Right lung (tissue), 5 donors: ENCODE results near the gene ELAVL4. TPM values are rescaled to one million over a fixed set of nuclear protein-coding genes. Genes with fewer than 3 reads are reported as not detected.

ENCODE experiments used
- DNase-seq, 2 donors: peaks; one replicate each; pipeline ENCODE4 v3.0.0-alpha.2; 2013
- polyA plus RNA-seq, 5 donors: library from polyadenylated mRNA; unstranded; fragments of 120-200 nt; gene quantifications; one replicate each; pipeline versions ENCODE4 v1.2.1 to v1.2.3, GENCODE V29; 2013; ENCODE audit warnings: inconsistent platforms in 1 of 5, low replicate concordance in 1 of 5; ENCODE audit not compliant: insufficient read length in 5 of 5, insufficient read depth in 1 of 5

The ELAVL4 gene
- polyA plus RNA-seq, 5 donors, result 0.42 to 1.4 (median 0.94) TPM

DNA sequence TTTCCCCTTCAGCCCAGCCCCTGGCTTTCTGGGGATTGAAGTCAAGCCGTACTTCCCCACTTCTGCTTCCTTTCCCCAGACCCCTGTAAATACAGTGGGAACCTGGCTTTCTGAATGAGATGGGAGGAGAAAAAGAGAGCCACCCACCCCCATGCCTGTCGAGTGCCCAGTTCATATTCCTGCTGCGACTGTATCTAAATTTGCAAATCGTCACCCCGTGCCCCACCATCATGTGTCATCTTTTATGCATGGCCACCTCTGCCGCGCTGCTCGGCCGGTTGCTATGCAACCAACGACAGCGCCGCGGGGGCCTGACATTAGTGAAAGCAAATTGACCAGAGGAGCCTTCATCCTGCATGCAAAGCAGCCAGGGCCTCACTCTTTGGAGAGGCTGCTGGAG lies 143.0 kb downstream of the ELAVL4 start:
- DNase-seq, result no peak

DNA sequence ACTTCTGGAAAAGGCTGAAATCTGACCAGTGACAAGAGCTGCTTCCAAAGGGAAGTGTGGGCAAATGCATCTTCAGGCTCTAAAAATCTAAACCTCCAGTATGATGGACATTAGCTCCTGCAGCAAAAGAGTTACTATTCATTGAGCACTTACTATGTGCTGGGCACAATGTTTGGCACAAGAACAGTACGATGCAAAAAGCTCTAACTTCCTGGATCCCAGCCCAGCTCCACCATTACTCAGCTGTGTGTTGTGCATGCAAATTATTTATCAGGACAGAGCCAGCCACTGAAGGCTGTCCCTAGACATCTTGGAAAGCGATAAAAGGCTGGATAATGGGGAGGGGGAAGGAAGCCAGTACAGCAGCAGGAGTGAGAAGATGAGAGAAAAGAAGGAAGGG lies 143.5 kb downstream of the ELAVL4 start:
- DNase-seq, result no peak

Other genes with a start within 250 kb of the ELAVL4 start
- gene AGBL4, start 85.0 kb upstream of the ELAVL4 start, polyA plus RNA-seq, result 1 to 10 TPM in 3 of 5 donors, under 1 TPM in 2; 0.65 to 1.4 (median 1.1) TPM